ENCODE data around the gene LRIT1.

DNA sequence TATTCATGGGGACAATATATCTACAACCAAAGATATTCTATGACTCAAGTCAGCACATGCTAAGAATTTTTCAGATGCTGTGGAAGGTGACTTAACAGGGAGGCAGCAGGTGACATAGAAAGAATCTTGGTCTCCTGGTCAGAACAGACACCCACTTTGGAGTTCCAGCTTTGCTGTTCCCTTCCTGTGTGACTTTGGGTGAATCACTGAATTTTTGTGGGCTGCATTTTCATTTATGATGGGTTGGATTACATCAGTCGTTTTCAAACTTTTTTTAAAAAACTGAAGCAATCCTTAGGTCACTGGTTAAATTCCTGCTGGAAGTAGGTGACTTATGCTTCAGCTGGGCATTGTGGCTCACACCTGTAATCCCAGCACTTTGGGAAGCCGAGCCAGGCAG is 28.4 kb upstream of the LRIT1 start:
- TF ChIP-seq JUND (IDR thresholded peaks at IDR 0.05) (peak; percentile 58), EZH2 (IDR thresholded peaks at IDR 0.05) (no peak)
- TF ChIP-seq, protein P1, sequence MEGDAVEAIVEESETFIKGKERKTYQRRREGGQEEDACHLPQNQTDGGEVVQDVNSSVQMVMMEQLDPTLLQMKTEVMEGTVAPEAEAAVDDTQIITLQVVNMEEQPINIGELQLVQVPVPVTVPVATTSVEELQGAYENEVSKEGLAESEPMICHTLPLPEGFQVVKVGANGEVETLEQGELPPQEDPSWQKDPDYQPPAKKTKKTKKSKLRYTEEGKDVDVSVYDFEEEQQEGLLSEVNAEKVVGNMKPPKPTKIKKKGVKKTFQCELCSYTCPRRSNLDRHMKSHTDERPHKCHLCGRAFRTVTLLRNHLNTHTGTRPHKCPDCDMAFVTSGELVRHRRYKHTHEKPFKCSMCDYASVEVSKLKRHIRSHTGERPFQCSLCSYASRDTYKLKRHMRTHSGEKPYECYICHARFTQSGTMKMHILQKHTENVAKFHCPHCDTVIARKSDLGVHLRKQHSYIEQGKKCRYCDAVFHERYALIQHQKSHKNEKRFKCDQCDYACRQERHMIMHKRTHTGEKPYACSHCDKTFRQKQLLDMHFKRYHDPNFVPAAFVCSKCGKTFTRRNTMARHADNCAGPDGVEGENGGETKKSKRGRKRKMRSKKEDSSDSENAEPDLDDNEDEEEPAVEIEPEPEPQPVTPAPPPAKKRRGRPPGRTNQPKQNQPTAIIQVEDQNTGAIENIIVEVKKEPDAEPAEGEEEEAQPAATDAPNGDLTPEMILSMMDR (IDR thresholded peaks at IDR 0.05 in 2 of 3, conservative IDR thresholded peaks at IDR 0.05 in 1 of 3; ENCODE audit: borderline replicate concordance in 1 of 3, insufficient read depth in 1 of 3, low read depth in 2 of 3, low read length in 2 of 3) = no peak

All from HCT116 (cell line).